PC-3 (cell line): ENCODE data around the gene STK32C. TPM values are rescaled to one million over a fixed set of nuclear protein-coding genes. Genes with fewer than 3 reads are reported as not detected.

Source experiments
- ATAC-seq: fragments of 200-7000 bp; cut with Tn5 transposase; 2 replicates; pipeline ENCODE4 v1.9.1; 2020; ENCODE audit warnings: mild to moderate bottlenecking, moderate library complexity
- BruUV-seq: library from RNA; stranded (reverse); fragments of 400-500 nt; replicated peaks from 2 replicates; lab custom pipeline; 2021; lab: Mats Ljungman, UMichigan
- CTCF ChIA-PET: fragments of 300-600 bp; sonication (Branson Sonifier 250); formaldehyde crosslinking; loops from one replicate; lab custom pipeline; 2022; ENCODE audit warnings: antibody characterized with exemption; lab: Charles Lee
- POLR2A ChIA-PET: fragments of 300-600 bp; sonication (Branson Sonifier 250); formaldehyde crosslinking; loops from one replicate; lab custom pipeline; 2022; ENCODE audit warnings: antibody characterized with exemption; ENCODE audit not compliant: unreplicated experiment; lab: Charles Lee
- DNase-seq: peaks from one replicate; pipeline ENCODE4 v3.0.0-alpha.2; 2015
- H2AFZ ChIP-seq: fragments of 300-600 bp; sonication (generic); 2 replicates; pipeline ENCODE4 v1.6.0; 2016; ENCODE audit warnings: antibody characterized with exemption, low read length
- H3F3A ChIP-seq: fragments of 300-600 bp; sonication (generic); one replicate; pipeline ENCODE4 v1.6.0; 2017; ENCODE audit warnings: antibody characterized with exemption, low read length, control low read depth, mild to moderate bottlenecking; ENCODE audit not compliant: unreplicated experiment
- H3K27ac ChIP-seq: fragments of 300-600 bp; sonication (generic); 2 replicates; pipeline ENCODE4 v1.5.1; 2016; ENCODE audit warnings: mild to moderate bottlenecking, low read length
- H3K27me3 ChIP-seq: fragments of 300-600 bp; sonication (generic); 2 replicates; pipeline ENCODE4 v1.6.1; 2016; ENCODE audit warnings: low read length, mixed read lengths
- H3K36me3 ChIP-seq: fragments of 300-600 bp; sonication (generic); 2 replicates; pipeline ENCODE4 v1.6.1; 2016; ENCODE audit warnings: low read depth, mixed run types, low read length, mixed read lengths
- H3K4me1 ChIP-seq: fragments of 300-600 bp; sonication (generic); 2 replicates; pipeline ENCODE4 v1.5.1; 2016; ENCODE audit warnings: low read length; ENCODE audit not compliant: insufficient read depth
- H3K4me2 ChIP-seq: fragments of 300-600 bp; sonication (generic); 2 replicates; pipeline ENCODE4 v1.6.0; 2016; ENCODE audit warnings: low read length
- H3K4me3 ChIP-seq: fragments of 300-600 bp; sonication (generic); 2 replicates; pipeline ENCODE4 v1.5.1; 2016; ENCODE audit warnings: mild to moderate bottlenecking, low read length, mixed read lengths
- H3K79me2 ChIP-seq: fragments of 300-600 bp; sonication (generic); 2 replicates; pipeline ENCODE4 v1.6.1; 2017; ENCODE audit warnings: low read length, mixed read lengths
- H3K9ac ChIP-seq: fragments of 300-600 bp; sonication (generic); 2 replicates; pipeline ENCODE4 v1.6.0; 2016; ENCODE audit warnings: mild to moderate bottlenecking, low read length
- H3K9me2 ChIP-seq: fragments of 300-600 bp; sonication (generic); replicated peaks from 2 replicates; pipeline ENCODE4 v1.6.1; 2016; ENCODE audit warnings: mixed run types, low read length, mixed read lengths
- H3K9me3 ChIP-seq: fragments of 300-600 bp; sonication (generic); 2 replicates; pipeline ENCODE4 v1.6.1; 2016; ENCODE audit warnings: low read length, mixed read lengths
- H4K20me1 ChIP-seq: fragments of 300-600 bp; sonication (generic); 2 replicates; pipeline ENCODE4 v1.6.1; 2016; ENCODE audit warnings: low read length, mixed read lengths
- EZH2 ChIP-seq: fragments of 300-600 bp; sonication (generic); IDR thresholded peaks from one replicate; pipeline ENCODE4 v1.6.1; 2017; ENCODE audit warnings: antibody characterized with exemption, mild to moderate bottlenecking, low read length; ENCODE audit not compliant: unreplicated experiment
- EZH2phosphoT487 ChIP-seq: fragments of 300-600 bp; sonication (generic); IDR thresholded peaks from 2 replicates; pipeline ENCODE4 v1.6.1; 2018; ENCODE audit warnings: mild to moderate bottlenecking, antibody characterized with exemption, low read length, borderline replicate concordance
- intact Hi-C: fragments of 100-400 bp; cut with micrococcal nuclease; formaldehyde crosslinking; loops from 2 replicates; pipeline ENCODE4 v1.9.0; 2023
- total RNA-seq: library from RNA; depleted of rRNA; stranded (reverse); fragments of >200 nt; gene quantifications from 2 replicates; pipeline ENCODE4 v1.2.3, GENCODE V29; 2014
- TF ChIP-seq, protein P1 (sequence below): fragments of 300-600 bp; sonication (generic); conservative IDR thresholded peaks from 2 replicates; pipeline ENCODE4 v1.5.1; 2017; ENCODE audit warnings: antibody characterized with exemption, low read depth, mild to moderate bottlenecking, low read length

The STK32C gene
- total RNA-seq, 1 experiment from 2014 or later: 28.3 TPM

DNA sequence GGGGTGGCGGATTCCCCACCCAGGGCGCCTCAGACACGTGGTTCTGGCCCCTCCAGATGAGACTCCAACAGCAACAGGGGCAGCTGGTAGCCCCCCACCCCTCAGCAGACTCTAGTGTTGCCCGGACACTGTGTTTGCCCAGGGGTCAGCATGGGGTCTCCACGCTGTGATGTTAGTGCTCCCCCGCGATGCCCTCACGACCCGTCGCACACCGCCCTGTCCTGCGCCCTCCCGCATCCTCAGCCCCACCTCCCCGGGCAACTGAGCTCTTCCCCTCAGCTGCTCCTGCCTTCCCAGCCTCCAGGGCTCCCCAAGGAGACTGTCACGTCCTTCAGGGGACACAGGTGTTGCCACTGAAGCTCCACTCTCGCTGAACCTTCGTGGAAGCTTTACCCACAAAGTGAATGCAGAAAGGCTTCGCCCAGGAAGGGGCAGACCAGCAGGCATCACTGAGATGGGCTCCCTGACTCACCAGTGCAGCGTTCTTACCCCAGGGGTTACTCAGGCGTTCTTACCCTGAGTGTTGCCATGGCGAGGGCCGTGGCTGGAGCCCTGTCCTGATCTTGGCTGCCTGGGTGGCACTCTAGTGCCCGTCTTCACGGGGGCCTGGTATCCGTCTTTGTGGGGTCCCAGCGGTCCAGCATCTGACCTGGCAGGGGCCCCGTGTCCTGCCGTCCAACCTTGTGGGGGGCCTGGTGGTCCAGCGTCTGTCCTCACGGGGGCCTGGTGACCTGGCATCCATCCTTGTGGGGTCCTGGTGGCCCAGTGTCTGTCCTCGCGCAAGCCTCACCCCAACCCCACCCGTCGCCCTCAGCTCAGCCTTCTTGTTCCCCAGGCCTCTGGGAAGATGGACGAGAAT is 106.4 kb downstream of the STK32C start:
- Histone ChIP-seq H3K4me3 (no peak overlapping the region), H4K20me1 (no peaks in the 10 kb centered on the region), H3K36me3 (no peaks in the 10 kb centered on the region), H3F3A (no peaks in the 10 kb centered on the region), H3K27me3 (no peaks in the 10 kb centered on the region), H3K27ac (no peak overlapping the region), H3K4me1 (no peaks in the 10 kb centered on the region), H2AFZ (no peak overlapping the region), H3K9ac (no peak overlapping the region), H3K79me2 (no peaks in the 10 kb centered on the region), H3K4me2 (no peak overlapping the region), H3K9me3 (no peaks in the 10 kb centered on the region), H3K9me2 (no peaks in the 10 kb centered on the region)
- no peak for ATAC-seq
- ChIA-PET POLR2A (no interaction called here), CTCF (no interaction called here)
- DNase-seq: no peak
- BruUV-seq: no TSS peak
- intact Hi-C loops: no loop called here
- TF ChIP-seq EZH2: no peak

DNA sequence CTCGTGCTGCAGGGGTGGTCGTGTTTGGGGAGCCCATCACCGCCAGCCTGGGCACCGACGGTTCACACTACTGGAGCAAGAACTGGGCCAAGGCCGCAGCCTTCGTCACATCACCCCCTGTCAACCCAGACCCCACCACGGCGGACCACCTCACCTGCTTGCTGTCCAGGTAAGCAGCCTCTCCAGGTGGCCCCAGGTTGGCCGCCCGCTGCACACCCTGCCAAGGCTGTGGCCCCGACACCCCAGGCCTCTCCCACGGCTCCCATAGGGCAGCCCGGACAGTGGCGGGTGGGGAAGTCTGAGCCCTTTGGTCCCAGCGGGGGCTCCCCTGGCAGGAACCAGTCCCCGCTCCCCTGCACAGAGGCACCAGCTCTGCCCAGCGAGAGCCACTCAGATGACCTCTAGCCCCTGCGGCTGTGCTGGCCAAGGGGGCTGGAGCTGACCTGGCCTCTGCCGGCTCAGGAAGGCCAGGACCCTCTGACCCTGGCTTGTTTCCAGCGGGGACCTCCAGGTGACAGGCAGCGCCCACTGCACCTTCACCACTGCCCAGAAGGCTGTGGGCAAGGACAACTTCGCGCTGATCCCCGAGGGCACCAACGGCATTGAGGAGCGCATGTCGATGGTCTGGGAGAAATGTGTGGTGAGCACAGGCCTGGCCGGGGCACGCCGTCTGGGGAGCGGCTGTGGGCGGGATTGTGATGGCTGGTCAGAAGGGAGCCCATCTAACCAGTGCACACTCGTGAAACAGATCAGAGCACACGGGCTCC is 107.2 kb downstream of the STK32C start:
- Histone ChIP-seq H3K79me2 (no peaks in the 10 kb centered on the region), H3K4me3 (no peak overlapping the region), H4K20me1 (no peaks in the 10 kb centered on the region), H3F3A (no peaks in the 10 kb centered on the region), H3K9ac (no peak overlapping the region), H3K4me1 (no peaks in the 10 kb centered on the region), H3K9me3 (no peaks in the 10 kb centered on the region), H3K27me3 (no peaks in the 10 kb centered on the region), H3K4me2 (no peak overlapping the region), H2AFZ (no peak overlapping the region), H3K9me2 (no peaks in the 10 kb centered on the region), H3K27ac (no peak overlapping the region), H3K36me3 (no peaks in the 10 kb centered on the region)
- CTCF ChIA-PET: no interaction called here
- no peak for TF ChIP-seq EZH2
- TF ChIP-seq EZH2phosphoT487: no peak
- TF ChIP-seq, protein P1, sequence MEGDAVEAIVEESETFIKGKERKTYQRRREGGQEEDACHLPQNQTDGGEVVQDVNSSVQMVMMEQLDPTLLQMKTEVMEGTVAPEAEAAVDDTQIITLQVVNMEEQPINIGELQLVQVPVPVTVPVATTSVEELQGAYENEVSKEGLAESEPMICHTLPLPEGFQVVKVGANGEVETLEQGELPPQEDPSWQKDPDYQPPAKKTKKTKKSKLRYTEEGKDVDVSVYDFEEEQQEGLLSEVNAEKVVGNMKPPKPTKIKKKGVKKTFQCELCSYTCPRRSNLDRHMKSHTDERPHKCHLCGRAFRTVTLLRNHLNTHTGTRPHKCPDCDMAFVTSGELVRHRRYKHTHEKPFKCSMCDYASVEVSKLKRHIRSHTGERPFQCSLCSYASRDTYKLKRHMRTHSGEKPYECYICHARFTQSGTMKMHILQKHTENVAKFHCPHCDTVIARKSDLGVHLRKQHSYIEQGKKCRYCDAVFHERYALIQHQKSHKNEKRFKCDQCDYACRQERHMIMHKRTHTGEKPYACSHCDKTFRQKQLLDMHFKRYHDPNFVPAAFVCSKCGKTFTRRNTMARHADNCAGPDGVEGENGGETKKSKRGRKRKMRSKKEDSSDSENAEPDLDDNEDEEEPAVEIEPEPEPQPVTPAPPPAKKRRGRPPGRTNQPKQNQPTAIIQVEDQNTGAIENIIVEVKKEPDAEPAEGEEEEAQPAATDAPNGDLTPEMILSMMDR: no peak
- ATAC-seq (no peak), DNase-seq (no peak)
- no TSS peak for BruUV-seq
- intact Hi-C loops: no loop called here
- POLR2A ChIA-PET: no interaction called here

DNA sequence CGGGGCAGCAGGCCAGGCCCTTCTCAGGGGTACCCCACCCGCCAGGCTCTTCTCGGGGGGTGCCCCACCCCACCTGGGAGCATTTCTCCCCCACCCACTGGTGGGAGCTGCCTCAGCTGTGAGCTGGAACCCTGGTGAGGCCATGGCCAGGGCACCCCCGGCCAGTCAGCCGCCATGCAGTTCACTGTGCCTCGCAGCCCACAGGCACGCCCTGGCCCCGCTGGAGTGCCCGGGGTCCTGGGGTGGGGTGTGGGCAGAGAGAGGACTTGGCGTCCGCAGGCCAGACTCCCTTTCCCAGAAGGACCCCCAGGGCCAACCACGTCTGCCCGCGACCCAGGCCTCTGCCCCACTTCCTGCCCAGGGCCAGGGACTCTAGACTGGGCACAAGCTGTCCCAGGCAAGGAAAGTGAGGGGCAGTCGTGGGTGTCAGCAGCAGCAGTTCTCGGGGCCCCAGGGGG is 107.9 kb downstream of the STK32C start:
- no peak overlapping the region for H3K9ac ChIP-seq
- H3K36me3 ChIP-seq: no peaks in the 10 kb centered on the region
- H3K4me3 ChIP-seq: no peak overlapping the region
- POLR2A ChIA-PET: no interaction called here
- H3K79me2 ChIP-seq: no peaks in the 10 kb centered on the region
- no peak overlapping the region for H3K4me2 ChIP-seq
- H2AFZ ChIP-seq: no peak overlapping the region
- TF ChIP-seq EZH2phosphoT487: no peak
- no peak for TF ChIP-seq EZH2
- TF ChIP-seq, protein P1: no peak
- no peaks in the 10 kb centered on the region for H4K20me1 ChIP-seq
- no peaks in the 10 kb centered on the region for H3K4me1 ChIP-seq
- H3F3A ChIP-seq: no peaks in the 10 kb centered on the region
- H3K9me3 ChIP-seq: no peaks in the 10 kb centered on the region
- DNase-seq (no peak), ATAC-seq (no peak)
- no TSS peak for BruUV-seq
- no peaks in the 10 kb centered on the region for H3K9me2 ChIP-seq
- H3K27ac ChIP-seq: no peak overlapping the region
- CTCF ChIA-PET: no interaction called here
- no peaks in the 10 kb centered on the region for H3K27me3 ChIP-seq
- intact Hi-C loops: no loop called here
